H9 (cell line): ENCODE data around the gene LAIR1. TPM values are rescaled to one million over a fixed set of nuclear protein-coding genes. Genes with fewer than 3 reads are reported as not detected.

Experiments used
- DNase-seq: peaks from one replicate; pipeline ENCODE4 v3.0.0-alpha.2; 2017
- H2AFZ ChIP-seq: one replicate; pipeline ENCODE4 v1.6.1; 2013; ENCODE audit warnings: mild to moderate bottlenecking, low read length, control low read depth, moderate library complexity
- H2AK5ac ChIP-seq: 2 replicates; pipeline ENCODE4 v1.6.1; 2013; ENCODE audit warnings: low read length, control low read depth, mixed read lengths; ENCODE audit not compliant: insufficient read length
- H2BK120ac ChIP-seq: one replicate; pipeline ENCODE4 v1.6.1; 2013; ENCODE audit warnings: low read depth, mild to moderate bottlenecking, low read length, control low read depth, inconsistent platforms; ENCODE audit not compliant: poor library complexity, severe bottlenecking
- H2BK12ac ChIP-seq: 2 replicates; pipeline ENCODE4 v1.6.1; 2013; ENCODE audit warnings: low read length, control low read depth, mixed read lengths, low read depth; ENCODE audit not compliant: insufficient read length
- H2BK15ac ChIP-seq: 2 replicates; pipeline ENCODE4 v1.6.1; 2013; ENCODE audit warnings: low read depth, low read length, control low read depth
- H2BK20ac ChIP-seq: one replicate; pipeline ENCODE4 v1.6.1; 2013; ENCODE audit warnings: low read depth, mild to moderate bottlenecking, low read length, control low read depth, inconsistent platforms; ENCODE audit not compliant: poor library complexity, severe bottlenecking
- H2BK5ac ChIP-seq: 2 replicates; pipeline ENCODE4 v1.6.1; 2013; ENCODE audit warnings: low read length, control low read depth, mixed read lengths; ENCODE audit not compliant: insufficient read length
- H3K14ac ChIP-seq: 2 replicates; pipeline ENCODE4 v1.6.1; 2013; ENCODE audit warnings: low read length, control low read depth; ENCODE audit not compliant: insufficient read depth
- H3K18ac ChIP-seq: 2 replicates; pipeline ENCODE4 v1.6.1; 2013; ENCODE audit warnings: low read depth, mild to moderate bottlenecking, mixed read lengths, low read length, control low read depth; ENCODE audit not compliant: insufficient read length
- H3K23ac ChIP-seq: 2 replicates; pipeline ENCODE4 v1.6.1; 2013; ENCODE audit warnings: low read length, control low read depth, mixed read lengths, low read depth; ENCODE audit not compliant: insufficient read length
- H3K23me2 ChIP-seq: 2 replicates; pipeline ENCODE4 v1.6.1; 2013; ENCODE audit warnings: low read depth, mild to moderate bottlenecking, mixed read lengths, low read length, control low read depth; ENCODE audit not compliant: insufficient read length, poor library complexity, severe bottlenecking
- H3K27ac ChIP-seq: 2 replicates; pipeline ENCODE4 v1.5.1; 2013; ENCODE audit warnings: low read length, control low read depth, mixed read lengths, low read depth; ENCODE audit not compliant: insufficient read length
- H3K27me3 ChIP-seq: 2 replicates; pipeline ENCODE4 v1.6.1; 2013; ENCODE audit warnings: low read length, control low read depth, inconsistent platforms; ENCODE audit not compliant: insufficient read depth
- H3K4ac ChIP-seq: 2 replicates; pipeline ENCODE4 v1.6.1; 2013; ENCODE audit warnings: low read depth, mild to moderate bottlenecking, control low read depth, inconsistent platforms, low read length, moderate library complexity
- H3K4me1 ChIP-seq: 2 replicates; pipeline ENCODE4 v1.6.1; 2013; ENCODE audit warnings: low read length, control low read depth, inconsistent platforms; ENCODE audit not compliant: insufficient read depth
- H3K4me2 ChIP-seq: 2 replicates; pipeline ENCODE4 v1.6.1; 2013; ENCODE audit warnings: low read length, control low read depth, mixed read lengths; ENCODE audit not compliant: insufficient read length, insufficient read depth
- H3K56ac ChIP-seq: 2 replicates; pipeline ENCODE4 v1.6.1; 2013; ENCODE audit warnings: low read depth, mild to moderate bottlenecking, mixed read lengths, low read length, control low read depth; ENCODE audit not compliant: insufficient read length
- H3K79me1 ChIP-seq: 2 replicates; pipeline ENCODE4 v1.6.1; 2013; ENCODE audit warnings: low read depth, mild to moderate bottlenecking, moderate library complexity, low read length, control low read depth, inconsistent platforms; ENCODE audit not compliant: insufficient read depth, poor library complexity, severe bottlenecking
- H3K79me2 ChIP-seq: 2 replicates; pipeline ENCODE4 v1.6.1; 2013; ENCODE audit warnings: low read length, control low read depth, inconsistent platforms; ENCODE audit not compliant: insufficient read depth
- H3K9ac ChIP-seq: 2 replicates; pipeline ENCODE4 v1.6.1; 2013; ENCODE audit warnings: low read length, control low read depth, mixed read lengths; ENCODE audit not compliant: insufficient read length; ENCODE audit errors: extremely low read depth
- H3K9me3 ChIP-seq: one replicate; pipeline ENCODE4 v1.6.1; 2013; ENCODE audit warnings: low read depth, low read length, inconsistent platforms; ENCODE audit not compliant: control insufficient read depth
- H3T11ph ChIP-seq: one replicate; pipeline ENCODE4 v1.6.1; 2013; ENCODE audit warnings: mild to moderate bottlenecking, low read length, control low read depth, inconsistent platforms
- H4K20me1 ChIP-seq: one replicate; pipeline ENCODE4 v1.6.1; 2013; ENCODE audit not compliant: control insufficient read depth, insufficient read length, insufficient read depth
- H4K5ac ChIP-seq: 2 replicates; pipeline ENCODE4 v1.6.1; 2013; ENCODE audit warnings: low read depth, mild to moderate bottlenecking, mixed read lengths, low read length, control low read depth; ENCODE audit not compliant: insufficient read length
- H4K8ac ChIP-seq: replicated peaks from 2 replicates; pipeline ENCODE4 v1.6.1; 2013; ENCODE audit warnings: low read length, control low read depth, mixed read lengths, low read depth; ENCODE audit not compliant: insufficient read length
- H4K91ac ChIP-seq: 2 replicates; pipeline ENCODE4 v1.6.1; 2013; ENCODE audit warnings: low read depth, mild to moderate bottlenecking, moderate library complexity, mixed read lengths, low read length, control low read depth; ENCODE audit not compliant: insufficient read length
- H3K27ac Mint-ChIP-seq, 3 experiments: 2 replicates in 2 of 3; 3 replicates in 1 of 3; pipeline ENCODE4 v1.8.0; 2020 to 2021; ENCODE audit warnings: mixed read lengths in 3 of 3, mild to moderate bottlenecking in 1 of 3, moderate library complexity in 1 of 3
- H3K27me3 Mint-ChIP-seq: 2 replicates; pipeline ENCODE4 v1.8.0; 2021; ENCODE audit warnings: low read depth, mild to moderate bottlenecking, moderate library complexity, mixed read lengths
- H3K36me3 Mint-ChIP-seq, 3 experiments: 2 replicates in 2 of 3; 3 replicates in 1 of 3; pipeline ENCODE4 v1.8.0; 2020 to 2021; ENCODE audit warnings: low read depth in 3 of 3, mixed read lengths in 3 of 3; ENCODE audit not compliant: insufficient read depth in 1 of 3
- H3K4me1 Mint-ChIP-seq, 2 experiments: 2 replicates each; pipeline ENCODE4 v1.8.0; 2020; ENCODE audit warnings: mixed read lengths in 2 of 2
- H3K4me3 Mint-ChIP-seq, 2 experiments: 2 replicates in 1 of 2; 3 replicates in 1 of 2; pipeline ENCODE4 v1.8.0; 2020 to 2021; ENCODE audit warnings: mild to moderate bottlenecking in 2 of 2, mixed read lengths in 2 of 2, moderate library complexity in 1 of 2
- H3K9me3 Mint-ChIP-seq, 2 experiments: 2 replicates in 1 of 2; 3 replicates in 1 of 2; pipeline ENCODE4 v1.8.0; 2020; ENCODE audit warnings: mild to moderate bottlenecking in 2 of 2, mixed read lengths in 2 of 2, moderate library complexity in 1 of 2
- WGBS: extraction: QIAGEN DNeasy Blood & Tissue Kit; methylation state at CpG from one replicate; pipeline ENCODE4 v1.1.7; 2013; ENCODE audit warnings: missing lambda C conversion rate, low lambda C conversion rate, mixed read lengths; ENCODE audit not compliant: insufficient read length; ENCODE audit errors: extremely low coverage; 5-methylcytosine and 5-hydroxymethylcytosine counted together
- total RNA-seq: library from RNA; stranded (reverse); gene quantifications from 2 replicates; pipeline ENCODE4 v1.2.1, GENCODE V29; 2021
- TF ChIP-seq, protein P1 (sequence below): fragments of 200-600 bp; sonication (generic); conservative IDR thresholded peaks from 3 replicates; pipeline ENCODE4 v1.8.0; 2021; ENCODE audit warnings: antibody characterized with exemption, mild to moderate bottlenecking

The LAIR1 gene
- total RNA-seq, 1 experiment from 2014 or later = not detected

DNA sequence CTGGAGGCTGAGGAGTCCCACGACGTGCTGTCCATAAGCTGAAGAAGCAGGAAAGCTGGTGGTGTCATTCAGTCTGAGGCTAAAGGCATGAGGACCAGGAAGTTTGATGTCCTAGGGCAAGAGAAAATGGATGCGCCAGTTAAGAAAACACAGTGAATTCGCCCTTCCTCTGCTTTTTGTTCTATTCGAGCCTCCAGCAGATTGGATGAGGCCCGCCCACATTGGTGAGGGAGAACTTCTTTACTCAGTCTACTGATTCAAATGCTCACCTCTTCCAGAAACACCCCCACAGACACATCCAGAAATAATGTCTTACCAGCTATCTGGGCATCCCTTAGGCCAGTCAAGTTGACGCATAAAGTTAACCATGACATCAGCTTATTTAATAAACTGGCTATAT lies 43.0 kb upstream of the LAIR1 start:
- H3K27me3 ChIP-seq = no peaks in the 10 kb centered on the region
- Mint-ChIP-seq H3K4me1 (peaks cover 15% of the 10 kb centered on the region in 2 experiments), H3K27ac (no peak overlapping the region), H3K9me3 (peaks cover 17 to 77% of the 10 kb centered on the region in 2 experiments), H3K36me3 (peaks cover 0 to 5% (median 3%) of the 10 kb centered on the region in 3 experiments; a peak in 4 of 7 replicates), H3K27me3 (peaks cover 77% of the 10 kb centered on the region), H3K4me3 (no peak overlapping the region)
- H4K20me1 ChIP-seq = no peaks in the 10 kb centered on the region
- H2BK20ac ChIP-seq = no peak overlapping the region
- no peak overlapping the region for H2AFZ ChIP-seq
- no peaks in the 10 kb centered on the region for H3K79me1 ChIP-seq
- no peak overlapping the region for H3K14ac ChIP-seq
- H2BK120ac ChIP-seq = no peak overlapping the region
- no peaks in the 10 kb centered on the region for H3K79me2 ChIP-seq
- H2BK15ac ChIP-seq = no peak overlapping the region
- H2BK12ac ChIP-seq = no peak overlapping the region
- H3K56ac ChIP-seq = no peak overlapping the region
- H3K18ac ChIP-seq = no peak overlapping the region
- TF ChIP-seq, protein P1, sequence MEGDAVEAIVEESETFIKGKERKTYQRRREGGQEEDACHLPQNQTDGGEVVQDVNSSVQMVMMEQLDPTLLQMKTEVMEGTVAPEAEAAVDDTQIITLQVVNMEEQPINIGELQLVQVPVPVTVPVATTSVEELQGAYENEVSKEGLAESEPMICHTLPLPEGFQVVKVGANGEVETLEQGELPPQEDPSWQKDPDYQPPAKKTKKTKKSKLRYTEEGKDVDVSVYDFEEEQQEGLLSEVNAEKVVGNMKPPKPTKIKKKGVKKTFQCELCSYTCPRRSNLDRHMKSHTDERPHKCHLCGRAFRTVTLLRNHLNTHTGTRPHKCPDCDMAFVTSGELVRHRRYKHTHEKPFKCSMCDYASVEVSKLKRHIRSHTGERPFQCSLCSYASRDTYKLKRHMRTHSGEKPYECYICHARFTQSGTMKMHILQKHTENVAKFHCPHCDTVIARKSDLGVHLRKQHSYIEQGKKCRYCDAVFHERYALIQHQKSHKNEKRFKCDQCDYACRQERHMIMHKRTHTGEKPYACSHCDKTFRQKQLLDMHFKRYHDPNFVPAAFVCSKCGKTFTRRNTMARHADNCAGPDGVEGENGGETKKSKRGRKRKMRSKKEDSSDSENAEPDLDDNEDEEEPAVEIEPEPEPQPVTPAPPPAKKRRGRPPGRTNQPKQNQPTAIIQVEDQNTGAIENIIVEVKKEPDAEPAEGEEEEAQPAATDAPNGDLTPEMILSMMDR = no peak
- no peak overlapping the region for H3K9ac ChIP-seq
- no peak overlapping the region for H3K4me2 ChIP-seq
- H4K5ac ChIP-seq = no peak overlapping the region
- H3K9me3 ChIP-seq = no peaks in the 10 kb centered on the region
- H3K27ac ChIP-seq = no peak overlapping the region
- no peaks in the 10 kb centered on the region; the same call in 1 of the 2 replicates for H3K4me1 ChIP-seq
- DNase-seq = no peak
- H3K23ac ChIP-seq = no peak overlapping the region
- H3K23me2 ChIP-seq = no peaks in the 10 kb centered on the region
- no peak overlapping the region for H4K8ac ChIP-seq
- H2BK5ac ChIP-seq = no peak overlapping the region
- no peak overlapping the region for H3T11ph ChIP-seq
- H2AK5ac ChIP-seq = no peak overlapping the region
- WGBS = no CpG with 5 or more reads among the region's 7 CpGs
- no peak overlapping the region for H4K91ac ChIP-seq
- H3K4ac ChIP-seq = no peak overlapping the region
